Measurements from ENCODE around the gene RHOXF2.

The RHOXF2 gene

DNA sequence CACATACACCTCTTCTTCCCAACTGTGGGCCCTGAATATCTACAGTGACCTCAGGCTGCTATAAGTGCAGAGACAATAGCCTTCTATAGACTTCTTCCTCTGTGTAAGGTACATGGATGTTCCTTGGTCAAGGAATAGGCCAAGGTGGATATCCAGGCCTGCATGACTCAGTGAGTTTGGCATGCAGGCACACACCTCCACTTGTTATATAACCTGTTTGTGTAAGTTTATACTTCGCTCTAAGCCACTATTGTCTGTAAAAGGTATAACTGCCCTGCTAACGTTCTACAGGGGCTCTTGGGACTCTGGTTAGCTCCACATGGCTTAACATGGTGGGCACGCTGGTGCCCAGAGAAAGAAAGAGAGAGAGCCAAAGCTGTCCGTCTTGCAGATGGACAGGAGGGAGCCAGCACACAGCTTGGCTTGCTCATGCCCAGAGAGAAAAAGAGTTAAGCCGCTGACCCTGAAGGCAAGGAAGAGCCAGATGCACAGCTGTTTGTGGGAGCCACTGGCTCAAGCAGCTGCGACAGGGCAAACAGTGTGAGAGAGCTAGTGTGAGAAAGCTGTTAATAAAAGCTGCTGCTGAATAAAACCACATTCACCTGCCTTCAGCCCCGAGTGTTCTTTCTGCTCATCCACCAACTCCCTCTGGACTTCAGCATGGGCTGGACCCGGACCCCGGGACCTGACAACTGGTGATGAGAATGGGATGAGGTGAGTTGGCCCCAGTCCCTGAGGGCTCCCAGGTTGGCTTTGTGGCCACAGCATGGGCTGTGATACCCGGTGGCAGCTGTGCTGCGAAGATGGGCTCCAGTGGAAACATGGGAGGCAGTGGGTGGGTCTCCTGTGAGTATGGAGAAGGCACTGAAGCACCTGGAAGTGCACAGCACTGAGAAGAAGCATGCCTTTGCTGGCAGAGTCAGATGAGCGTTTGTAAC, 47.7 kb downstream of the RHOXF2 start:
- no peak for DNase-seq

DNA sequence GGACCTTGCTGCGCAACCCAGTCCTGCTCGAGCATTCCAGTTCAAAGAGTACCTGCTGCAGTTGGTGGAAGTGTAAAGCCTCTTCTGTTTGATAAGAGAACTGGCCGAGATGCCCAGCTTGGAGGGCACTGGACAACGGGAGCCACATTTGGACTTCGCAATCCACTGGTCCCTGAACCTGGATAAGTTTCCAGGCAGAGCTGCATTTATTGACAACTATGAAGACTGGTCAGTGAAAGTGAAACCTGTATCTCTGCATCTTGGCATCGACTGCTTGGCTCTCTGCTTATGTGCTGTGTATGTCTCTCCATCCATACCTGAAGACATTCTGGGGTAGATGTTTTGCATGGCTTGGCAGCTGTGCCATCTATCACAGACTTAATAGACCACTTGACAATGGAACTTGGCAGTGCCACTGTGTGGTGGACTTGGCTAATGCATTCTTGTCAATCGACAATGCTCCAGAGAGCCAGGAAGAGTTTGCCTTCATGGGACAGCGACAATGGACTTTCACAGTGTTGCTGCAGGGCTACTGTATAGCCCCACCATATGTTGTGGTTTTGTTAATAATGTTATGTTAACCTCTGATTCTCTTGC, 48.7 kb downstream of the RHOXF2 start:
- DNase-seq: no peak

- peak; percentile 54 for DNase-seq
These were observed 55.2 kb downstream of the RHOXF2 start for GRCh38 chrX:120213438-120214265.

Data from right hindlimb (tissue), 1 donor.